ENCODE measurements around the gene ZNF438.

DNA sequence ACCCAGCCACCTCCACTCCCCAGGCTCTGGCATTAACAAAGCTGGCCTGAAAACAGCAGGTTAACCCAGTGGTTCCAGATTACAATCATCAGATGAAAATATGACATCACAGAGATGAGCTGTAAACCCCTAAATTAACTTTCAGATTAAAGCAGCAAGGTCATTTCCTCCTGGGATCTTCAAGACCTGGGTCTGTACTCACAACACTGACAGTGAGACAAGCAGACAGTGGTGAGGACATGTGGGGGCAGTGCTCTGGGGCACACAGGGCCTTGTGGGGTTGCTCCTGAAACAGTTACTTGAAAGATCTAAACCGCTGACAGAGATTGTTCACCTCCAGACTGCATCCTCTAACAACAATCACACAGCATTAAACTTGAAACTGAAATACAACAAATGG, 134.1 kb downstream of the ZNF438 start:
- TF ChIP-seq, protein P1, sequence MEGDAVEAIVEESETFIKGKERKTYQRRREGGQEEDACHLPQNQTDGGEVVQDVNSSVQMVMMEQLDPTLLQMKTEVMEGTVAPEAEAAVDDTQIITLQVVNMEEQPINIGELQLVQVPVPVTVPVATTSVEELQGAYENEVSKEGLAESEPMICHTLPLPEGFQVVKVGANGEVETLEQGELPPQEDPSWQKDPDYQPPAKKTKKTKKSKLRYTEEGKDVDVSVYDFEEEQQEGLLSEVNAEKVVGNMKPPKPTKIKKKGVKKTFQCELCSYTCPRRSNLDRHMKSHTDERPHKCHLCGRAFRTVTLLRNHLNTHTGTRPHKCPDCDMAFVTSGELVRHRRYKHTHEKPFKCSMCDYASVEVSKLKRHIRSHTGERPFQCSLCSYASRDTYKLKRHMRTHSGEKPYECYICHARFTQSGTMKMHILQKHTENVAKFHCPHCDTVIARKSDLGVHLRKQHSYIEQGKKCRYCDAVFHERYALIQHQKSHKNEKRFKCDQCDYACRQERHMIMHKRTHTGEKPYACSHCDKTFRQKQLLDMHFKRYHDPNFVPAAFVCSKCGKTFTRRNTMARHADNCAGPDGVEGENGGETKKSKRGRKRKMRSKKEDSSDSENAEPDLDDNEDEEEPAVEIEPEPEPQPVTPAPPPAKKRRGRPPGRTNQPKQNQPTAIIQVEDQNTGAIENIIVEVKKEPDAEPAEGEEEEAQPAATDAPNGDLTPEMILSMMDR (conservative IDR thresholded peaks at IDR 0.05; ENCODE audit: low read depth, low read length) = no peak
- TF ChIP-seq, protein P2, sequence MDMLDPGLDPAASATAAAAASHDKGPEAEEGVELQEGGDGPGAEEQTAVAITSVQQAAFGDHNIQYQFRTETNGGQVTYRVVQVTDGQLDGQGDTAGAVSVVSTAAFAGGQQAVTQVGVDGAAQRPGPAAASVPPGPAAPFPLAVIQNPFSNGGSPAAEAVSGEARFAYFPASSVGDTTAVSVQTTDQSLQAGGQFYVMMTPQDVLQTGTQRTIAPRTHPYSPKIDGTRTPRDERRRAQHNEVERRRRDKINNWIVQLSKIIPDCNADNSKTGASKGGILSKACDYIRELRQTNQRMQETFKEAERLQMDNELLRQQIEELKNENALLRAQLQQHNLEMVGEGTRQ (IDR thresholded peaks at IDR 0.05; ENCODE audit: low read depth, low read length) = no peak
- TF ChIP-seq RCOR1 (IDR thresholded peaks at IDR 0.05; ENCODE audit: insufficient replicate concordance, low read length) (no peak), FOS (IDR thresholded peaks at IDR 0.05; ENCODE audit: low read depth, low read length) (no peak), POLR2A (IDR thresholded peaks at IDR 0.05; ENCODE audit: low read depth, low read length) (no peak), RAD21 (IDR thresholded peaks at IDR 0.05; ENCODE audit: low read length) (no peak), MAZ (IDR thresholded peaks at IDR 0.05; ENCODE audit: borderline replicate concordance, low read depth, low read length) (no peak), CEBPB (IDR thresholded peaks at IDR 0.05; ENCODE audit: low read depth, low read length) (no peak), RFX5 (IDR thresholded peaks at IDR 0.05; ENCODE audit: low read depth, low read length) (no peak), CHD1 (IDR thresholded peaks at IDR 0.05; ENCODE audit: low read depth, low read length) (no peak)
